Activated B cell treated with CpG ODN at 0.5 μM for 24 hours (primary cell): Measurements from ENCODE around the gene ETV7. TPM values are rescaled to one million over a fixed set of nuclear protein-coding genes. Genes with fewer than 3 reads are reported as not detected.

Source experiments
- ATAC-seq: fragments of 200-7000 bp; cut with Tn5 transposase; one replicate; pipeline ENCODE4 v1.10.0; 2021; ENCODE audit warnings: low read depth, mild to moderate bottlenecking, moderate library complexity
- CTCF ChIA-PET: fragments of 350-600 bp; sonication (Branson Sonifier 250); formaldehyde crosslinking; loops from one replicate; lab custom pipeline; 2021; ENCODE audit warnings: antibody characterized with exemption; lab: Charles Lee
- POLR2A ChIA-PET: fragments of 350-600 bp; sonication (Branson Sonifier 250); formaldehyde crosslinking; loops from one replicate; lab custom pipeline; 2021; ENCODE audit warnings: antibody characterized with exemption; lab: Charles Lee
- DNase-seq: peaks from one replicate; pipeline ENCODE4 v3.0.0; 2022
- H3K27ac Mint-ChIP-seq: one replicate; pipeline ENCODE4 v1.8.0; 2020; ENCODE audit warnings: mixed read lengths
- H3K27me3 Mint-ChIP-seq: one replicate; pipeline ENCODE4 v1.8.0; 2021; ENCODE audit warnings: mixed read lengths
- H3K36me3 Mint-ChIP-seq: one replicate; pipeline ENCODE4 v1.8.0; 2021; ENCODE audit warnings: low read depth, mixed read lengths
- H3K4me1 Mint-ChIP-seq: one replicate; pipeline ENCODE4 v1.8.0; 2021; ENCODE audit warnings: mixed read lengths
- H3K4me3 Mint-ChIP-seq: one replicate; pipeline ENCODE4 v1.8.0; 2020; ENCODE audit warnings: mild to moderate bottlenecking, mixed read lengths
- H3K9me3 Mint-ChIP-seq: one replicate; pipeline ENCODE4 v1.8.0; 2020; ENCODE audit warnings: mixed read lengths
- CTCF ChIP-seq: fragments of 200-600 bp; IDR thresholded peaks from one replicate; pipeline ENCODE4 v1.8.0; 2022; ENCODE audit warnings: antibody characterized with exemption, mild to moderate bottlenecking
- intact Hi-C: fragments of 100-400 bp; cut with micrococcal nuclease; formaldehyde crosslinking; loops from one replicate; pipeline ENCODE4 v1.15.1; 2024
- total RNA-seq: library from RNA; stranded (reverse); gene quantifications from 2 replicates; pipeline ENCODE4 v1.2.3, GENCODE V29; 2022

The ETV7 gene
- total RNA-seq, 1 donor from 2014 or later: 0.51 TPM

GRCh38 chr6:36375644-36376155 lies 11.8 kb downstream of the ETV7 start:
- Mint-ChIP-seq H3K27ac (no peak overlapping the region), H3K36me3 (no peaks in the 10 kb centered on the region), H3K9me3 (no peaks in the 10 kb centered on the region), H3K4me3 (no peak overlapping the region), H3K4me1 (peaks cover 8% of the 10 kb centered on the region), H3K27me3 (peaks cover 5% of the 10 kb centered on the region)
- intact Hi-C loops: no loop called here
- CTCF ChIA-PET: no interaction called here
- no peak for ATAC-seq
- POLR2A ChIA-PET: no interaction called here
- no peak for DNase-seq
- TF ChIP-seq CTCF: no peak

GRCh38 chr6:36374972-36375371 lies 12.5 kb downstream of the ETV7 start:
- ATAC-seq: no peak

GRCh38 chr6:36374194-36374593 lies 13.3 kb downstream of the ETV7 start:
- Mint-ChIP-seq H3K9me3 (no peaks in the 10 kb centered on the region), H3K27ac (no peak overlapping the region)
- no peak for DNase-seq

More at GRCh38 chr6:36374972-36375371, 12.5 kb downstream of the ETV7 start:
- Mint-ChIP-seq H3K27me3 (peaks cover 5% of the 10 kb centered on the region), H3K9me3 (no peaks in the 10 kb centered on the region), H3K4me3 (no peak overlapping the region), H3K27ac (no peak overlapping the region), H3K36me3 (no peaks in the 10 kb centered on the region), H3K4me1 (peaks cover 8% of the 10 kb centered on the region)
- ChIA-PET CTCF (no interaction called here), POLR2A (no interaction called here)
- no peak for DNase-seq
- no peak for TF ChIP-seq CTCF
- intact Hi-C loops: no loop called here

GRCh38 chr6:36373368-36374019 lies 14.0 kb downstream of the ETV7 start:
- Mint-ChIP-seq H3K36me3 (no peaks in the 10 kb centered on the region), H3K4me1 (peaks cover 8% of the 10 kb centered on the region), H3K9me3 (no peaks in the 10 kb centered on the region), H3K27ac (no peak overlapping the region), H3K27me3 (peaks cover 5% of the 10 kb centered on the region), H3K4me3 (no peak overlapping the region)
- ATAC-seq (no peak), DNase-seq (no peak)
- TF ChIP-seq CTCF: no peak
- ChIA-PET CTCF (no interaction called here), POLR2A (no interaction called here)
- intact Hi-C loops: no loop called here

More at GRCh38 chr6:36374194-36374593, 13.3 kb downstream of the ETV7 start:
- no peak for ATAC-seq
- Mint-ChIP-seq H3K27me3 (peaks cover 5% of the 10 kb centered on the region), H3K4me3 (no peak overlapping the region), H3K4me1 (peaks cover 8% of the 10 kb centered on the region), H3K36me3 (no peaks in the 10 kb centered on the region)
- CTCF ChIA-PET: no interaction called here
- POLR2A ChIA-PET: no interaction called here
- intact Hi-C loops: no loop called here
- no peak for TF ChIP-seq CTCF

- DNase-seq (no peak), ATAC-seq (no peak)
- ChIA-PET POLR2A (interaction anchor here (0.6 kb wide), 1 partner anchor 224 kb away, joined by 4 read pairs; no protein-coding TSS in a partner anchor), CTCF (no interaction called here)
- TF ChIP-seq CTCF: no peak
- Mint-ChIP-seq H3K36me3 (no peaks in the 10 kb centered on the region), H3K4me3 (no peak overlapping the region), H3K27me3 (peaks cover 5% of the 10 kb centered on the region), H3K27ac (no peak overlapping the region), H3K9me3 (no peaks in the 10 kb centered on the region), H3K4me1 (no peaks in the 10 kb centered on the region)
- intact Hi-C loops: no loop called here
Measured at GRCh38 chr6:36372088-36372487, 15.4 kb downstream of the ETV7 start.
